NAMALWA (cell line): ENCODE measurements around the gene GABRR2.

Experiments used
- DNase-seq: peaks from one replicate; pipeline ENCODE4 v3.0.0-alpha.2; 2015; ENCODE audit warnings: low spot score

Gene GABRR2

GRCh38 chr6:89315249-89315885 is at the start of gene GABRR2:
TSS of gene GABRR2 (minus strand) at chr6:89315299. CDS start at chr6:89315165, 134 bp downstream.
- DNase-seq = no peak

GRCh38 chr6:89364586-89364985 is 49.5 kb upstream of the GABRR2 start:
- no peak for DNase-seq

- no peak for DNase-seq
These were observed 46.1 kb upstream of the GABRR2 start for GRCh38 chr6:89361171-89361570.

GRCh38 chr6:89360415-89360999 is 45.4 kb upstream of the GABRR2 start:
- no peak for DNase-seq

- DNase-seq = no peak
These were observed 44.5 kb upstream of the GABRR2 start for GRCh38 chr6:89359561-89359960.

GRCh38 chr6:89357390-89357789 is 42.3 kb upstream of the GABRR2 start:
- peak; percentile 95 for DNase-seq

- DNase-seq = peak; percentile 80
These were observed 41.6 kb upstream of the GABRR2 start for GRCh38 chr6:89356642-89357170.

GRCh38 chr6:89355511-89356194 is 40.6 kb upstream of the GABRR2 start:
- DNase-seq = peak; percentile 46

- peak; percentile 80 for DNase-seq
These were observed 38.7 kb upstream of the GABRR2 start for GRCh38 chr6:89353702-89354392.

GRCh38 chr6:89353118-89353556 is 38.0 kb upstream of the GABRR2 start:
- DNase-seq = no peak

- DNase-seq = peak; percentile 75
These were observed 37.4 kb upstream of the GABRR2 start, which contains the start of gene UBE2J1 for GRCh38 chr6:89352278-89353117. TSS of gene UBE2J1 (minus strand) at chr6:89352722. CDS start at chr6:89352569, 153 bp downstream.

- peak; percentile 44 for DNase-seq
These were observed 36.7 kb upstream of the GABRR2 start for GRCh38 chr6:89351671-89352277.

- peak; percentile 87 for DNase-seq
These were observed 35.3 kb upstream of the GABRR2 start for GRCh38 chr6:89350281-89350966.

- no peak for DNase-seq
These were observed 33.3 kb upstream of the GABRR2 start for GRCh38 chr6:89348372-89348771.

- no peak for DNase-seq
These were observed 32.7 kb upstream of the GABRR2 start for GRCh38 chr6:89347825-89348224.

- no peak for DNase-seq
These were observed 31.3 kb upstream of the GABRR2 start for GRCh38 chr6:89346433-89346832.

- DNase-seq = no peak
These were observed 24.5 kb upstream of the GABRR2 start for GRCh38 chr6:89339565-89339964.

GRCh38 chr6:89335164-89335563 is 20.1 kb upstream of the GABRR2 start:
- no peak for DNase-seq

- DNase-seq = no peak
These were observed 15.8 kb upstream of the GABRR2 start for GRCh38 chr6:89330910-89331309.

- no peak for DNase-seq
These were observed 13.9 kb upstream of the GABRR2 start for GRCh38 chr6:89328976-89329375.
